GM23338 (cell line): ENCODE results near the gene ZSWIM3. TPM values are rescaled to one million over a fixed set of nuclear protein-coding genes. Genes with fewer than 3 reads are reported as not detected.

Experiments used
- ATAC-seq: fragments of 200-7000 bp; cut with Tn5 transposase; 3 replicates; pipeline ENCODE4 v1.9.1; 2020
- DNase-seq: peaks from one replicate; pipeline ENCODE4 v3.0.0-alpha.2; 2015; ENCODE audit warnings: low spot score
- H2AFZ ChIP-seq: fragments of 200-600 bp; sonication (generic); 2 replicates; pipeline ENCODE4 v1.8.0; 2016; ENCODE audit warnings: antibody characterized with exemption, mild to moderate bottlenecking, moderate library complexity
- H3F3A ChIP-seq: fragments of 200-600 bp; sonication (generic); replicated peaks from 2 replicates; pipeline ENCODE4 v1.8.0; 2017; ENCODE audit warnings: antibody characterized with exemption, mixed run types, low read depth
- H3K27ac ChIP-seq: fragments of 200-600 bp; sonication (generic); 2 replicates; pipeline ENCODE4 v1.6.1; 2016; ENCODE audit warnings: low read depth
- H3K27me3 ChIP-seq: fragments of 200-600 bp; sonication (generic); 2 replicates; pipeline ENCODE4 v1.8.0; 2016; ENCODE audit warnings: mild to moderate bottlenecking, mixed run types, moderate library complexity; ENCODE audit not compliant: insufficient read depth
- H3K36me3 ChIP-seq: fragments of 200-600 bp; sonication (generic); 2 replicates; pipeline ENCODE4 v1.8.0; 2016; ENCODE audit warnings: mild to moderate bottlenecking; ENCODE audit not compliant: insufficient read depth
- H3K4me1 ChIP-seq: fragments of 200-600 bp; sonication (generic); 2 replicates; pipeline ENCODE4 v1.8.0; 2016; ENCODE audit warnings: mild to moderate bottlenecking, moderate library complexity; ENCODE audit not compliant: insufficient read depth
- H3K4me2 ChIP-seq: fragments of 200-600 bp; sonication (generic); 2 replicates; pipeline ENCODE4 v1.7.1; 2017; ENCODE audit warnings: mixed run types
- H3K4me3 ChIP-seq: fragments of 200-600 bp; sonication (generic); 2 replicates; pipeline ENCODE4 v1.6.1; 2016; ENCODE audit warnings: mixed run types
- H3K79me2 ChIP-seq: fragments of 200-600 bp; sonication (generic); replicated peaks from 2 replicates; pipeline ENCODE4 v1.8.0; 2017; ENCODE audit warnings: mild to moderate bottlenecking; ENCODE audit not compliant: insufficient read depth
- H3K9me2 ChIP-seq: fragments of 200-600 bp; sonication (generic); 2 replicates; pipeline ENCODE4 v1.8.0; 2017; ENCODE audit not compliant: insufficient read depth
- H4K20me1 ChIP-seq: fragments of 200-600 bp; sonication (generic); replicated peaks from 2 replicates; pipeline ENCODE4 v1.8.0; 2017; ENCODE audit warnings: mild to moderate bottlenecking; ENCODE audit not compliant: insufficient read depth
- H3K27ac Mint-ChIP-seq: 2 replicates; pipeline ENCODE4 v1.8.0; 2020; ENCODE audit warnings: inconsistent platforms, mild to moderate bottlenecking, moderate library complexity, mixed read lengths
- H3K27me3 Mint-ChIP-seq: 3 replicates; pipeline ENCODE4 v1.8.0; 2022; ENCODE audit warnings: low read depth, mild to moderate bottlenecking, moderate library complexity, mixed read lengths, inconsistent platforms; ENCODE audit not compliant: insufficient read depth, poor library complexity
- H3K36me3 Mint-ChIP-seq: 3 replicates; pipeline ENCODE4 v1.8.0; 2021; ENCODE audit warnings: low read depth, mild to moderate bottlenecking, inconsistent platforms, moderate library complexity, mixed read lengths
- H3K4me1 Mint-ChIP-seq: 3 replicates; pipeline ENCODE4 v1.8.0; 2020; ENCODE audit warnings: mild to moderate bottlenecking, inconsistent platforms, mixed read lengths
- H3K4me3 Mint-ChIP-seq: 3 replicates; pipeline ENCODE4 v1.8.0; 2021; ENCODE audit warnings: moderate library complexity, mild to moderate bottlenecking, inconsistent platforms, mixed read lengths
- H3K9me3 Mint-ChIP-seq: 3 replicates; pipeline ENCODE4 v1.8.0; 2020; ENCODE audit warnings: moderate library complexity, mild to moderate bottlenecking, inconsistent platforms, mixed read lengths
- ETS1 ChIP-seq: IDR thresholded peaks from 2 replicates; pipeline ENCODE4 v1.6.1; 2016; ENCODE audit warnings: antibody characterized with exemption
- EZH2 ChIP-seq: fragments of 200-600 bp; sonication (generic); IDR thresholded peaks from one replicate; pipeline ENCODE4 v1.8.0; 2017; ENCODE audit warnings: antibody characterized with exemption, mild to moderate bottlenecking, low read depth; ENCODE audit not compliant: unreplicated experiment
- JUNB ChIP-seq: IDR thresholded peaks from one replicate; pipeline ENCODE4 v1.6.1; 2016; ENCODE audit warnings: antibody characterized with exemption; ENCODE audit not compliant: unreplicated experiment
- NANOG ChIP-seq: IDR thresholded peaks from 2 replicates; pipeline ENCODE4 v1.6.1; 2016; ENCODE audit warnings: antibody characterized with exemption, borderline replicate concordance
- REST ChIP-seq: IDR thresholded peaks from one replicate; pipeline ENCODE4 v1.6.1; 2018; ENCODE audit warnings: antibody characterized with exemption; ENCODE audit not compliant: unreplicated experiment
- STAT1 ChIP-seq: IDR thresholded peaks from one replicate; pipeline ENCODE4 v1.6.1; 2016; ENCODE audit warnings: antibody characterized with exemption; ENCODE audit not compliant: unreplicated experiment
- ZNF114 ChIP-seq: fragments of 250-450 bp; sonication (Bioruptor Pico); IDR thresholded peaks from 2 replicates; pipeline ENCODE4 v1.5.0; 2020; ENCODE audit warnings: mild to moderate bottlenecking, moderate library complexity
- ZNF331 ChIP-seq: fragments of 250-450 bp; sonication (Bioruptor Pico); IDR thresholded peaks from 2 replicates; pipeline ENCODE4 v1.5.0; 2020; ENCODE audit warnings: low read depth, mild to moderate bottlenecking, moderate library complexity
- ZNF462 ChIP-seq: fragments of 250-450 bp; sonication (Bioruptor Pico); IDR thresholded peaks from 2 replicates; pipeline ENCODE4 v1.5.0; 2020; ENCODE audit warnings: mild to moderate bottlenecking, moderate library complexity
- polyA plus RNA-seq: library from polyadenylated mRNA; unstranded; fragments of >200 nt; fragmentation: Nextera tagmentation; extraction: Ambion mirVana; gene quantifications from 2 replicates; pipeline ENCODE4 v1.2.1, GENCODE V29; 2016
- total RNA-seq: library from RNA; depleted of rRNA; stranded (reverse); fragments of >200 nt; shearing (Covaris generic); gene quantifications from 2 replicates; pipeline ENCODE4 v1.2.3, GENCODE V29; 2014

The ZSWIM3 gene
- total and polyA plus RNA-seq, 2 experiments from 2014 or later: 2.0 to 8.2 TPM

DNA sequence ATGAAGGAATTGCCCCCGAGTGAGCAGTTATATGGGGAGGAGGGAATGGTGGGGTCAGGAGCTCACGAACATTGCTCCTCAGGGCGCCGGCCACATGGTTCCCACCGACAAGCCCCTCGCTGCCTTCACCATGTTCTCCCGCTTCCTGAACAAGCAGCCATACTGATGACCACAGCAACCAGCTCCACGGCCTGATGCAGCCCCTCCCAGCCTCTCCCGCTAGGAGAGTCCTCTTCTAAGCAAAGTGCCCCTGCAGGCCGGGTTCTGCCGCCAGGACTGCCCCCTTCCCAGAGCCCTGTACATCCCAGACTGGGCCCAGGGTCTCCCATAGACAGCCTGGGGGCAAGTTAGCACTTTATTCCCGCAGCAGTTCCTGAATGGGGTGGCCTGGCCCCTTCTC lies 40.9 kb downstream of the ZSWIM3 start (continued):
- TF ChIP-seq EZH2: no peak
- no peak for TF ChIP-seq REST

GRCh38 chr20:45899046-45899835 lies 41.8 kb downstream of the ZSWIM3 start:
- Mint-ChIP-seq H3K4me3 (no peak overlapping the region), H3K9me3 (no peaks in the 10 kb centered on the region; the same call in 2 of the 3 replicates), H3K27ac (no peak overlapping the region), H3K27me3 (peaks cover 20% of the 10 kb centered on the region), H3K4me1 (no peaks in the 10 kb centered on the region), H3K36me3 (peaks cover 65% of the 10 kb centered on the region)
- no peak for ATAC-seq
- Histone ChIP-seq H3K36me3 (peaks cover 15% of the 10 kb centered on the region), H3K4me3 (no peak overlapping the region), H3F3A (0 out of 2 replicates have a peak, but pooled peaks cover 3% of the 10 kb centered on the region), H3K27me3 (no peaks in the 10 kb centered on the region), H3K9me2 (no peaks in the 10 kb centered on the region), H3K4me2 (no peak overlapping the region), H3K79me2 (no peaks in the 10 kb centered on the region), H3K27ac (no peak overlapping the region), H3K4me1 (no peaks in the 10 kb centered on the region), H4K20me1 (peaks cover 10% of the 10 kb centered on the region), H2AFZ (no peak overlapping the region)
- DNase-seq: no peak
- no peak for TF ChIP-seq STAT1
- TF ChIP-seq ZNF331 (CRISPR knock-in tag): no peak
- no peak for TF ChIP-seq ZNF462
- no peak for TF ChIP-seq JUNB
- no peak for TF ChIP-seq ETS1
- no peak for TF ChIP-seq REST
- no peak for TF ChIP-seq ZNF114 (CRISPR knock-in tag)
- TF ChIP-seq NANOG: no peak
